ENCODE measurements around the gene VAPA. TPM values are rescaled to one million over a fixed set of nuclear protein-coding genes. Genes with fewer than 3 reads are reported as not detected.

VAPA gene
- total and polyA plus RNA-seq, 9 of the 15 experiments (the other 6 are each of a cell fraction or from before 2014, with no cell fraction given): 219 to 902 (median 526) TPM

DNA sequence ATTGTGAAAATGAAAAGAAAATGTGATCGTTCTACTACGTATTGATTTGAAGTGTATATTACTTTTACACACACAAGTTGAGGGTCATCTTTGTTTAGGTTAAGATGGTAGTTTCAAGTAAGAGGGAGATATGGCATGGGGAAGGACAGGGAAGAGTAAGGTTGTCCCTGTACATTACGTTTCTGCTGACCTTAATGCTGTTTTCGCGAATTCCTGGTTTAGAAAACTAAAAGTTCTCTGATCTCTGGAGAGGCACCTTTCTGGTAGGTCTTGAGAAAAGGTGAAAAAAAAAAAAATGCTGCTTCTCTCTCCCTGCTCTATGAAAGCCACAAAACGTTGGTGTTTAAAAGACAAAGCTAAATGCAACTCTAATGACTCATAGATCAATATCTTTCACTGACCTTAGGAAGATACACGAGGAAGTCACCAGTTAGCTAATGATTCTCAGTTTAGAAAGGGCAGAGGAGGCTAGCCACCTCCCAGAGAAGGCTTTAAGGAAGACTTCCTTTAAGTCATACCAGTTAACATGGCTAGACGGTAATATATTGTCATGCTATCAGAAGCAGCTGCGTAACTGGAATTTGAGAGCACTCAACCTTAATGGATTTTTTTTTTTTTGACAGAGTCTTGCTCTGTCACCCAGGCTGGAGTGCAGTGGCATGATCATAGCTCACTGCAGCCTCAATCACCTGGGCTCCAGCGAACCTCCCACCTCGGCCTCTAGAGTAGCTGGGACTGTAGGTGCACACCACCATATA lies 14.8 kb upstream of the VAPA start (continued):
- TF ChIP-seq, protein P1, sequence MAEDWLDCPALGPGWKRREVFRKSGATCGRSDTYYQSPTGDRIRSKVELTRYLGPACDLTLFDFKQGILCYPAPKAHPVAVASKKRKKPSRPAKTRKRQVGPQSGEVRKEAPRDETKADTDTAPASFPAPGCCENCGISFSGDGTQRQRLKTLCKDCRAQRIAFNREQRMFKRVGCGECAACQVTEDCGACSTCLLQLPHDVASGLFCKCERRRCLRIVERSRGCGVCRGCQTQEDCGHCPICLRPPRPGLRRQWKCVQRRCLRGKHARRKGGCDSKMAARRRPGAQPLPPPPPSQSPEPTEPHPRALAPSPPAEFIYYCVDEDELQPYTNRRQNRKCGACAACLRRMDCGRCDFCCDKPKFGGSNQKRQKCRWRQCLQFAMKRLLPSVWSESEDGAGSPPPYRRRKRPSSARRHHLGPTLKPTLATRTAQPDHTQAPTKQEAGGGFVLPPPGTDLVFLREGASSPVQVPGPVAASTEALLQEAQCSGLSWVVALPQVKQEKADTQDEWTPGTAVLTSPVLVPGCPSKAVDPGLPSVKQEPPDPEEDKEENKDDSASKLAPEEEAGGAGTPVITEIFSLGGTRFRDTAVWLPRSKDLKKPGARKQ (CRISPR knock-in tag; IDR thresholded peaks at IDR 0.05): no peak
- TF ChIP-seq ZNF384 (IDR thresholded peaks at IDR 0.05; ENCODE audit: low read depth, low read length): peak; percentile 87
- peak; percentile 90 for TF ChIP-seq MEF2D (tag; conservative IDR thresholded peaks at IDR 0.05; ENCODE audit: low read depth)
- 0 out of 2 replicates have a peak, but pooled peaks have one; percentile 27 for TF ChIP-seq ZNF197 (CRISPR knock-in tag; IDR thresholded peaks at IDR 0.05; ENCODE audit: low read depth)
- no peak for TF ChIP-seq CCAR2 (IDR thresholded peaks at IDR 0.05; ENCODE audit: low read depth, low read length)
- no peak for TF ChIP-seq BRCA1 (IDR thresholded peaks at IDR 0.05)
- TF ChIP-seq BRCA1 (CRISPR knock-in tag; IDR thresholded peaks at IDR 0.05): no peak
- peak; percentile 11 to 32; a peak in 2 of 4 replicates for TF ChIP-seq RAD21 (CRISPR knock-in tag; conservative IDR thresholded peaks at IDR 0.05 in 1 of 2, IDR thresholded peaks at IDR 0.05 in 1 of 2)
- no peak for TF ChIP-seq IRF2 (CRISPR knock-in tag; IDR thresholded peaks at IDR 0.05)
- no peak for TF ChIP-seq PCBP2 (IDR thresholded peaks at IDR 0.05; ENCODE audit: low read depth, low read length, poor library complexity, severe bottlenecking)
- TF ChIP-seq JUN (IDR thresholded peaks at IDR 0.05; ENCODE audit: borderline replicate concordance, low read depth, low read length): peak; percentile 99
- TF ChIP-seq JUN (CRISPR knock-in tag; IDR thresholded peaks at IDR 0.05; ENCODE audit: borderline replicate concordance): no peak
- peak; percentile 53 for TF ChIP-seq GABPA (tag; conservative IDR thresholded peaks at IDR 0.05; ENCODE audit: low read depth)
- no peak for TF ChIP-seq RFX1 (IDR thresholded peaks at IDR 0.05)
- TF ChIP-seq ELF4 (CRISPR knock-in tag; IDR thresholded peaks at IDR 0.05): 0 out of 2 replicates have a peak, but pooled peaks have one; percentile 5
- TF ChIP-seq ELF1 (tag; IDR thresholded peaks at IDR 0.05): peak; percentile 67
- no peak for TF ChIP-seq ZNF586 (CRISPR knock-in tag; conservative IDR thresholded peaks at IDR 0.05)
- TF ChIP-seq NR1H2 (CRISPR knock-in tag; IDR thresholded peaks at IDR 0.05): no peak
- TF ChIP-seq, protein P2, sequence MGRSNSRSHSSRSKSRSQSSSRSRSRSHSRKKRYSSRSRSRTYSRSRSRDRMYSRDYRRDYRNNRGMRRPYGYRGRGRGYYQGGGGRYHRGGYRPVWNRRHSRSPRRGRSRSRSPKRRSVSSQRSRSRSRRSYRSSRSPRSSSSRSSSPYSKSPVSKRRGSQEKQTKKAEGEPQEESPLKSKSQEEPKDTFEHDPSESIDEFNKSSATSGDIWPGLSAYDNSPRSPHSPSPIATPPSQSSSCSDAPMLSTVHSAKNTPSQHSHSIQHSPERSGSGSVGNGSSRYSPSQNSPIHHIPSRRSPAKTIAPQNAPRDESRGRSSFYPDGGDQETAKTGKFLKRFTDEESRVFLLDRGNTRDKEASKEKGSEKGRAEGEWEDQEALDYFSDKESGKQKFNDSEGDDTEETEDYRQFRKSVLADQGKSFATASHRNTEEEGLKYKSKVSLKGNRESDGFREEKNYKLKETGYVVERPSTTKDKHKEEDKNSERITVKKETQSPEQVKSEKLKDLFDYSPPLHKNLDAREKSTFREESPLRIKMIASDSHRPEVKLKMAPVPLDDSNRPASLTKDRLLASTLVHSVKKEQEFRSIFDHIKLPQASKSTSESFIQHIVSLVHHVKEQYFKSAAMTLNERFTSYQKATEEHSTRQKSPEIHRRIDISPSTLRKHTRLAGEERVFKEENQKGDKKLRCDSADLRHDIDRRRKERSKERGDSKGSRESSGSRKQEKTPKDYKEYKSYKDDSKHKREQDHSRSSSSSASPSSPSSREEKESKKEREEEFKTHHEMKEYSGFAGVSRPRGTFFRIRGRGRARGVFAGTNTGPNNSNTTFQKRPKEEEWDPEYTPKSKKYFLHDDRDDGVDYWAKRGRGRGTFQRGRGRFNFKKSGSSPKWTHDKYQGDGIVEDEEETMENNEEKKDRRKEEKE (IDR thresholded peaks at IDR 0.05; ENCODE audit: borderline replicate concordance in 1 of 2, control insufficient read depth in 1 of 2, low read depth in 2 of 2, low read length in 1 of 2): no peak; a peak in 1 of 4 replicates
- peak; percentile 90 for TF ChIP-seq ZNF589 (CRISPR knock-in tag; IDR thresholded peaks at IDR 0.05; ENCODE audit: low read depth)
- TF ChIP-seq CBX1 (IDR thresholded peaks at IDR 0.05; ENCODE audit: low read depth): no peak
- TF ChIP-seq POLR2B (IDR thresholded peaks at IDR 0.05; ENCODE audit: low read depth, partially characterized antibody): peak; percentile 84
